Small intestine (tissue), 7 donors: Measurements from ENCODE around the gene CXCL16. TPM values are rescaled to one million over a fixed set of nuclear protein-coding genes. Genes with fewer than 3 reads are reported as not detected.
A peak's percentile ranks its signal among the peaks of the same experiment; 100 is the strongest.
"Not testable (repeated sequence)": the region's sequence is repeated elsewhere in the genome, so short reads cannot be mapped to it uniquely, and the experiment has no call there.

Experiments
- DNase-seq, 2 donors: peaks; one replicate each; pipeline versions ENCODE4 v3.0.0 to v3.0.0-alpha.2; 2013
- FAIRE-seq: peaks from 2 replicates; lab custom pipeline; 2012; peaks lifted over from hg19 to GRCh38; lab: Jason Lieb, UNC
- H3K27ac ChIP-seq, 3 donors: one replicate each; pipeline ENCODE4 v1.5.1; 2013; ENCODE audit warnings: low read length in 2 of 3, mild to moderate bottlenecking in 2 of 3, control low read depth in 1 of 3, inconsistent platforms in 1 of 3, low read depth in 1 of 3, moderate library complexity in 1 of 3
- H3K27me3 ChIP-seq, 3 donors: one replicate each; pipeline ENCODE4 v1.6.1; 2013; ENCODE audit warnings: low read length in 3 of 3, inconsistent platforms in 1 of 3; ENCODE audit not compliant: control insufficient read depth in 3 of 3, insufficient read depth in 3 of 3
- H3K36me3 ChIP-seq, 3 donors: one replicate each; pipeline ENCODE4 v1.6.1; 2013; ENCODE audit warnings: low read length in 3 of 3, inconsistent platforms in 1 of 3, low read depth in 1 of 3, mild to moderate bottlenecking in 1 of 3, moderate library complexity in 1 of 3; ENCODE audit not compliant: control insufficient read depth in 3 of 3, insufficient read depth in 2 of 3
- H3K4me1 ChIP-seq, 3 donors: one replicate each; pipeline ENCODE4 v1.6.1; 2013; ENCODE audit warnings: low read length in 2 of 3, inconsistent platforms in 1 of 3, low read depth in 1 of 3, mild to moderate bottlenecking in 1 of 3, moderate library complexity in 1 of 3; ENCODE audit not compliant: control insufficient read depth in 3 of 3, insufficient read depth in 2 of 3
- H3K4me3 ChIP-seq, 3 donors: one replicate each; pipeline ENCODE4 v1.5.1; 2013; ENCODE audit warnings: low read length in 3 of 3, control low read depth in 1 of 3, inconsistent platforms in 1 of 3, low read depth in 1 of 3, mild to moderate bottlenecking in 1 of 3, moderate library complexity in 1 of 3
- H3K9me3 ChIP-seq, 2 donors: one replicate each; pipeline ENCODE4 v1.6.1; 2013; ENCODE audit warnings: low read depth in 1 of 2, low read length in 1 of 2; ENCODE audit not compliant: control insufficient read depth in 2 of 2, insufficient read depth in 1 of 2
- WGBS, 3 donors: extraction: QIAGEN DNeasy Blood & Tissue Kit; methylation state at CpG; one replicate each; pipeline ENCODE4 v1.1.7; 2013; 5-methylcytosine and 5-hydroxymethylcytosine counted together
- polyA plus RNA-seq, 4 donors: library from polyadenylated mRNA; stranded (reverse) in 3 of 4; unstranded in 1 of 4; fragments of 200-250 nt in 3 of 4; fragments of 120-200 nt in 1 of 4; gene quantifications; one replicate each; pipeline versions ENCODE4 v1.2.1 to v1.2.3, GENCODE V29; 2013
- donor health status: healthy with polysubstance abuse.
- donor health status: control.
- donor health status: control.
- donor health status: Bipolar disorder and iron deficiency.
- donor health status: healthy.

The CXCL16 gene
- polyA plus RNA-seq, 4 donors, result 37.5 to 77.8 (median 48.1) TPM

GRCh38 chr17:4715063-4715744 lies 24.5 kb downstream of the CXCL16 start:
- peaks cover 4 to 40% (median 13%) of the 10 kb centered on the region in 3 donors for H3K4me1 ChIP-seq
- peak in 1 of 2 donors; percentile 37 for DNase-seq
- H3K9me3 ChIP-seq, result no peaks in the 10 kb centered on the region
- no peak for FAIRE-seq
- peak overlapping the region in 1 of 3 donors; percentile 14 for H3K4me3 ChIP-seq
- H3K36me3 ChIP-seq, result peaks cover 2 to 66% (median 16%) of the 10 kb centered on the region in 3 donors
- H3K27ac ChIP-seq, result peak overlapping the region in 2 of 3 donors; percentile 47 to 54
- WGBS, 3 donors, result 60 to 65% (median 63%) methylated on average over 11 of the region's 11 CpGs
- no peaks in the 10 kb centered on the region for H3K27me3 ChIP-seq

- H3K27me3 ChIP-seq, H3K9me3 ChIP-seq, FAIRE-seq, DNase-seq: not testable (repeated sequence)
- Histone ChIP-seq H3K36me3 (peaks cover 2 to 59% (median 12%) of the 10 kb centered on the region in 3 donors), H3K27ac (peak overlapping the region in 2 of 3 donors; percentile 51 to 54), H3K4me1 (peaks cover 4 to 38% (median 11%) of the 10 kb centered on the region in 3 donors), H3K4me3 (peak overlapping the region in 1 of 3 donors; percentile 8)
- 63 to 76% (median 64%) methylated on average over 7 to 10 of the region's 15 CpGs for WGBS, 3 donors
Measured at GRCh38 chr17:4714340-4715062, 25.2 kb downstream of the CXCL16 start.

GRCh38 chr17:4712526-4712925 lies 27.2 kb downstream of the CXCL16 start:
- FAIRE-seq (no peak), DNase-seq (peak in 1 of 2 donors; percentile 67)
- Histone ChIP-seq H3K4me1 (peaks cover 4 to 38% (median 11%) of the 10 kb centered on the region in 3 donors), H3K4me3 (peak overlapping the region in 2 of 3 donors; percentile 75 to 88), H3K36me3 (peaks cover 2 to 39% (median 5%) of the 10 kb centered on the region in 3 donors), H3K27me3 (no peaks in the 10 kb centered on the region), H3K27ac (peak overlapping the region; percentile 92 to 96 (median 94)), H3K9me3 (peaks cover 0 to 3% of the 10 kb centered on the region in 2 donors)
- 21 to 62% (median 44%) methylated on average over 3 of the region's 3 CpGs for WGBS, 3 donors

- Histone ChIP-seq H3K27ac (peak overlapping the region; percentile 92 to 96 (median 94)), H3K4me3 (peak overlapping the region in 2 of 3 donors; percentile 75 to 88), H3K9me3 (peaks cover 0 to 3% of the 10 kb centered on the region in 2 donors), H3K4me1 (peaks cover 4 to 38% (median 11%) of the 10 kb centered on the region in 3 donors), H3K27me3 (no peaks in the 10 kb centered on the region), H3K36me3 (peaks cover 2 to 31% (median 3%) of the 10 kb centered on the region in 3 donors)
- FAIRE-seq (no peak), DNase-seq (peak; percentile 85 to 94)
- 11 to 38% (median 16%) methylated on average over 6 of the region's 6 CpGs for WGBS, 3 donors
Measured at GRCh38 chr17:4711661-4712181, 28.0 kb downstream of the CXCL16 start.

- peaks cover 0 to 24% (median 0%) of the 10 kb centered on the region in 3 donors for H3K36me3 ChIP-seq
- no peaks in the 10 kb centered on the region for H3K27me3 ChIP-seq
- peak overlapping the region; percentile 92 to 96 (median 94) for H3K27ac ChIP-seq
- H3K4me3 ChIP-seq, result peak overlapping the region; percentile 75 to 88 (median 81)
- H3K4me1 ChIP-seq, result peaks cover 4 to 38% (median 11%) of the 10 kb centered on the region in 3 donors
- FAIRE-seq (no peak), DNase-seq (peak in 1 of 2 donors; percentile 55)
- 1 to 5% (median 3%) methylated on average over 44 to 57 of the region's 57 CpGs for WGBS, 3 donors
- H3K9me3 ChIP-seq, result peaks cover 0 to 3% of the 10 kb centered on the region in 2 donors
Measured at GRCh38 chr17:4710693-4711634, 28.8 kb downstream of the CXCL16 start.

- Histone ChIP-seq H3K4me1 (peaks cover 4 to 36% (median 11%) of the 10 kb centered on the region in 3 donors), H3K9me3 (peaks cover 0 to 3% of the 10 kb centered on the region in 2 donors), H3K36me3 (peaks cover 0 to 16% (median 0%) of the 10 kb centered on the region in 3 donors), H3K27ac (peak within 1 kb of the TSS; percentile 92 to 96 (median 94)), H3K27me3 (no peaks in the 10 kb centered on the region), H3K4me3 (peak within 1 kb of the TSS; percentile 75 to 88 (median 81))
- WGBS, 3 donors, result 0 to 1% (median 1%) methylated on average over 36 to 67 of the region's 67 CpGs
- peak; percentile 98 to 100 for DNase-seq
- FAIRE-seq, result no peak
Measured at GRCh38 chr17:4709794-4710692, 29.7 kb downstream of the CXCL16 start, which contains the start of gene ARRB2. ARRB2 (plus strand) TSS chr17:4710632; CDS start chr17:4710722, 90 bp downstream.

- FAIRE-seq, result no peak
- peaks cover 4 to 24% (median 6%) of the 10 kb centered on the region in 3 donors for H3K4me1 ChIP-seq
Measured at GRCh38 chr17:4708436-4708835, 31.3 kb downstream of the CXCL16 start.

More at GRCh38 chr17:4708436-4708835, 31.3 kb downstream of the CXCL16 start:
- DNase-seq, result peak in 1 of 2 donors; percentile 29
- Histone ChIP-seq H3K36me3 (peaks cover 0 to 5% (median 0%) of the 10 kb centered on the region in 3 donors), H3K9me3 (peaks cover 1 to 3% of the 10 kb centered on the region in 2 donors), H3K4me3 (no peak overlapping the region), H3K27ac (no peak overlapping the region), H3K27me3 (no peaks in the 10 kb centered on the region)
- WGBS, 3 donors, result 69 to 80% (median 77%) methylated on average over 8 of the region's 8 CpGs
